Measurements from ENCODE around the gene ZNF253. TPM values are rescaled to one million over a fixed set of nuclear protein-coding genes. Genes with fewer than 3 reads are reported as not detected.
"Not testable (repeated sequence)": the region's sequence is repeated elsewhere in the genome, so short reads cannot be mapped to it uniquely, and the experiment has no call there.

The ZNF253 gene
- total and polyA plus RNA-seq, 3 donors from 2014 or later, result 4.1 to 15.3 (median 10.2) TPM

DNA sequence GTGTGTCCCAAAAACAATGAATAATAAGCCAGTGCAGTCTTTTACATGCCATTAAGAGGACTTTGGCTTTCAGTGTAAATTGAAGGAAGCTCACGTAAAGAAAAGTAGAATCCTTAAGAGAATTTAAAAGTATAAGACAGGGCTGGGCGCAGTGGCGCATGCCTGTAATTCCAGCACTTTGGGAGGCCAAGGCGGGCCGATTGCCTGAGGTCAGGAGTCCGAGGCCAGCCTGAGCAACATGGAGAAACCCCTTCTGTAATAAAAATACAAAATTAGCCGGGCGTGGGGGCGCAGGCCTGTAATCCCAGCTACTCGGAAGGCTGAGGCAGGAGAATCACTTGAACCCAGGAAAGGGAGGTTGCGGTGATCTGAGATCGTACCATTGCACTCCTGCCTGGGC lies 17.9 kb upstream of the ZNF253 start:
- TF ChIP-seq POLR2A (IDR thresholded peaks at IDR 0.05), result no peak
- TF ChIP-seq, protein P1, sequence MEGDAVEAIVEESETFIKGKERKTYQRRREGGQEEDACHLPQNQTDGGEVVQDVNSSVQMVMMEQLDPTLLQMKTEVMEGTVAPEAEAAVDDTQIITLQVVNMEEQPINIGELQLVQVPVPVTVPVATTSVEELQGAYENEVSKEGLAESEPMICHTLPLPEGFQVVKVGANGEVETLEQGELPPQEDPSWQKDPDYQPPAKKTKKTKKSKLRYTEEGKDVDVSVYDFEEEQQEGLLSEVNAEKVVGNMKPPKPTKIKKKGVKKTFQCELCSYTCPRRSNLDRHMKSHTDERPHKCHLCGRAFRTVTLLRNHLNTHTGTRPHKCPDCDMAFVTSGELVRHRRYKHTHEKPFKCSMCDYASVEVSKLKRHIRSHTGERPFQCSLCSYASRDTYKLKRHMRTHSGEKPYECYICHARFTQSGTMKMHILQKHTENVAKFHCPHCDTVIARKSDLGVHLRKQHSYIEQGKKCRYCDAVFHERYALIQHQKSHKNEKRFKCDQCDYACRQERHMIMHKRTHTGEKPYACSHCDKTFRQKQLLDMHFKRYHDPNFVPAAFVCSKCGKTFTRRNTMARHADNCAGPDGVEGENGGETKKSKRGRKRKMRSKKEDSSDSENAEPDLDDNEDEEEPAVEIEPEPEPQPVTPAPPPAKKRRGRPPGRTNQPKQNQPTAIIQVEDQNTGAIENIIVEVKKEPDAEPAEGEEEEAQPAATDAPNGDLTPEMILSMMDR (IDR thresholded peaks at IDR 0.05), result no peak
- no peaks in the 10 kb centered on the region for H3K36me3 ChIP-seq (ENCODE audit: low read depth, missing control alignments)
- no peaks in the 10 kb centered on the region for H3K4me1 ChIP-seq
- 80 to 85% methylated on average over 12 of the region's 12 CpGs for WGBS, 2 donors
- H3K27ac ChIP-seq, result no peak overlapping the region
- intact Hi-C loops (cut with DNase I; ENCODE audit: low total_unique reads), result no loop called here
- no peak for DNase-seq
- peak overlapping the region in 1 of 2 donors; percentile 47 for H3K4me3 ChIP-seq
- H3K9me3 ChIP-seq, result no peaks in the 10 kb centered on the region
- no peaks in the 10 kb centered on the region for H3K27me3 ChIP-seq

DNA sequence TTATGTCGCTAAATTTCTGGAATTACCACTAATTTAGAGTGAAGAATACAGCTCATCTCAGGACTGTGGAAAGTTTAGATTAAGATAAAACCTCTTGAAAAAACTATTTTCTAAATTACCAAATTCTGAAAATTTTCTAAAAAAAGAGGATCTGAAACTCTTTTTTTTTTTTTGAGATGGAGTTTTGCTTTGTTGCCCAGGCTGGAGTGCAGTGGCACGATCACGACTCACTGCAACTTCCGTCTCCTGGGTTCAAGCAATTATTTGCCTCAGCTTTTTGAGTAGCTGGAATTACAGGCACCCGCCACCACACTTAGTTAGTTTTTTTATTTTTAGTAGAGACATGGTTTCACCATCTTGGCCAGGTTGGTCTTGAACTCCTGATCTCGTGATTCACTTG lies 16.6 kb upstream of the ZNF253 start:
- Histone ChIP-seq H3K27me3 (no peaks in the 10 kb centered on the region), H3K4me3 (no peak overlapping the region), H3K4me1 (no peaks in the 10 kb centered on the region), H3K36me3 (ENCODE audit: low read depth, missing control alignments) (no peaks in the 10 kb centered on the region), H3K9me3 (no peaks in the 10 kb centered on the region), H3K27ac (no peak overlapping the region)
- TF ChIP-seq, protein P1 (IDR thresholded peaks at IDR 0.05), result no peak
- TF ChIP-seq POLR2A (IDR thresholded peaks at IDR 0.05), result no peak
- 93 to 94% methylated on average over 6 of the region's 6 CpGs for WGBS, 2 donors
- intact Hi-C loops (cut with DNase I; ENCODE audit: low total_unique reads), result no loop called here
- DNase-seq, result no peak

DNA sequence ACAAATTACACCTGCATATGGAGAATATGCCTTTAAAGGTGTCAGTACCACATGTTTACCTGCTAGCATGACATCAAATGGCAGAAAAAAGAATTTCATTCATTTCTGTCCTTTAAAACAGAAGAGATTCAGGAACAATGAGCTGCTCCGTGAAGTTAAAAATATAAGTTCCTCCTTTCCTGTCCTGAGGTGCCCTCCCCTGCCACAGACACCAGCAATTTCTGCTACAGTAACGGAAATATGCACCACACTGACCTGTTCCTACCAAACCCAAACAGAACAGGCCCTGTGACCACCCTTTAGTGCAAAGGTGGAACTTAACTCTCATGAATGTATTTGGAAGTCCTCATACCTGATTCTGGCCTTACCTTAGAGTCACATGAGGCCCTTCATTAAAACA lies 13.9 kb upstream of the ZNF253 start:
- H3K4me1 ChIP-seq; DNase-seq; H3K4me3 ChIP-seq; intact Hi-C loops (cut with DNase I; ENCODE audit: low total_unique reads); H3K36me3 ChIP-seq (ENCODE audit: low read depth, missing control alignments); H3K27me3 ChIP-seq; H3K27ac ChIP-seq; H3K9me3 ChIP-seq: not testable (repeated sequence)
- 77 to 79% methylated on average over 2 of the region's 2 CpGs for WGBS, 2 donors

DNA sequence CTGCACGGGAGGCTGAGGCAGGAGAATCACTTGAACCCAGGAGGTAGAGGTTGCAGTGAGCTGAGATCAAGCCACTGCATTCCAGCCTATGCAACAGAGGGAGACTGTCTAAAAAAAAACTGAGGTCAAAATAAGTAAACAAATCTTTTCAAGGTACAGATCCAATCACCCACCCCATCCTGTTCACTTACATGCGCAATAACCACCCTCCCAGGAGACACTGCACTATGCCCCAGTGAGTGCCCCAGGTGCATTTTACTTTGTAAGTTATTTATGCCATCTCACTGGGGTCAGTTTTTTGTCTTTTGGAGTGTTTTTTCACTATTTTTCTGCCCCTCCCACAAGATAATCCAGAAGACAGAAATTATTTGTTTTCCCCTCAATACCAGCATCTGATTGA lies 6.9 kb upstream of the ZNF253 start:
- Histone ChIP-seq H3K4me1 (no peaks in the 10 kb centered on the region), H3K4me3 (no peak overlapping the region), H3K36me3 (ENCODE audit: low read depth, missing control alignments) (no peaks in the 10 kb centered on the region), H3K9me3 (no peaks in the 10 kb centered on the region), H3K27ac (no peak overlapping the region), H3K27me3 (no peaks in the 10 kb centered on the region)
- 91 to 97% methylated on average over 2 of the region's 2 CpGs for WGBS, 2 donors
- TF ChIP-seq, protein P1 (IDR thresholded peaks at IDR 0.05), result no peak
- TF ChIP-seq POLR2A (IDR thresholded peaks at IDR 0.05), result no peak
- intact Hi-C loops (cut with DNase I; ENCODE audit: low total_unique reads), result no loop called here
- no peak for DNase-seq

DNA sequence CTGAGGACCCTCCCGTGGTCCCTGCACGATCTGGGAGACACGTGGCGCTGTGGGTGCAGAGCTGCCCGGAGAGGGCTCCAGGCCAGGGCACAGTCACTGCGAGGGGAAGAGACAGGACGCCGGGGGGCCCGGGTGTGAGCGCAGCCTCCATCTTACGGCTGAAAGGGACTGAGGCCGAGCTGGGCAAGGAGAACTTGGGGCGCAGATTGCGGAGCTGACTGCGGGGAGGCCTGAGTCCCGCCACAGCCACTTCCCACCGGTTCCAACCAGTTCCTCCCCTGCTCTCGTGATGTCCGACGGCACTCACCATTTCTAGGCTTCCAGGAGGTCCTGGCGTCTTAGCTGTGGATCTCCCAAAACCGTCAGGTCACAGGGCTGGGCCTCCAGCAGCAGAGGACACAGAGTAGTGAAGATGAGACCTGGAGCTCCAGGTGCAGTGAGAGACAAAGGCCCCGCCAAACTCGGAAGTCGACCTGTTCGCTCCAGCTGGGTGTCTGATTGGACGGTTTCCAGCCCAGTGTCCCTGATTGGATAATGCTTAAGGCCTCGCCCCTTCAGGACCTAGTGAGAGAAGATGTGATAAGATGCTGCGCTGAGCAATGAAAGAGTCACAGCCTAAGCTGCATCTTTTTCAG lies 4.8 kb upstream of the ZNF253 start:
- TF ChIP-seq, protein P1 (IDR thresholded peaks at IDR 0.05), result no peak
- no peak for TF ChIP-seq POLR2A (IDR thresholded peaks at IDR 0.05)
- intact Hi-C loops (cut with DNase I; ENCODE audit: low total_unique reads), result no loop called here
- no peaks in the 10 kb centered on the region for H3K36me3 ChIP-seq (ENCODE audit: low read depth, missing control alignments)
- H3K9me3 ChIP-seq, result no peaks in the 10 kb centered on the region
- WGBS, 2 donors, result 5 to 8% methylated on average over 7 to 29 of the region's 29 CpGs
- peak; percentile 88 for DNase-seq
- H3K4me3 ChIP-seq, result peak overlapping the region; percentile 0 to 30
- no peaks in the 10 kb centered on the region for H3K4me1 ChIP-seq
- no peak overlapping the region for H3K27ac ChIP-seq
- no peaks in the 10 kb centered on the region for H3K27me3 ChIP-seq
